Measurements from ENCODE around the gene VMP1. TPM values are rescaled to one million over a fixed set of nuclear protein-coding genes. Genes with fewer than 3 reads are reported as not detected.

Gene VMP1
- total and polyA plus RNA-seq, 2 of the 13 experiments (the other 11 are each of a cell fraction or from before 2014, with no cell fraction given) = 186 to 271 TPM

GRCh38 chr17:59666235-59666634 lies 41.2 kb upstream of the VMP1 start:
- 96% methylated on average over 5 of the region's 5 CpGs for WGBS (ENCODE audit: low lambda C conversion rate)
- TF ChIP-seq ATF1 (CRISPR knock-in tag; IDR thresholded peaks at IDR 0.05) = no peak
- peak; percentile 59 for TF ChIP-seq RBM22 (optimal IDR thresholded peaks at IDR 0.05; ENCODE audit: low read length)

GRCh38 chr17:59668816-59669215 lies 38.6 kb upstream of the VMP1 start:
- Histone ChIP-seq H3K36me3 (replicated peaks in 1 of 2; ENCODE audit: control insufficient read depth in 1 of 2, insufficient read depth in 2 of 2, low read length in 2 of 2) (peaks cover 33 to 88% of the 10 kb centered on the region in 2 experiments), H3K27ac (ENCODE audit: extremely low read length, insufficient read depth, low read length) (no peak overlapping the region), H3K4me3 (replicated peaks in 1 of 3; ENCODE audit: insufficient read depth in 1 of 3, low read depth in 2 of 3, low read length in 3 of 3) (no peak overlapping the region), H3K27me3 (ENCODE audit: control insufficient read depth in 1 of 2, insufficient read depth in 2 of 2, low read length in 2 of 2) (no peaks in the 10 kb centered on the region), H4K20me1 (ENCODE audit: insufficient read depth, low read length) (0 out of 2 replicates have a peak, but pooled peaks cover 3% of the 10 kb centered on the region), H3K9ac (ENCODE audit: insufficient read depth, low read depth, low read length) (no peak overlapping the region), H3K9me3 (ENCODE audit: low read length) (no peaks in the 10 kb centered on the region), H3K79me2 (ENCODE audit: insufficient read depth, low read length) (peaks cover 2% of the 10 kb centered on the region), H3K4me1 (ENCODE audit: insufficient read depth, low read length) (peaks cover 14% of the 10 kb centered on the region), H2AFZ (ENCODE audit: low read length) (no peak overlapping the region), H3K4me2 (ENCODE audit: low read depth, low read length) (no peak overlapping the region)
- no peak for DNase-seq (ENCODE audit: low spot score)
- ChIA-PET CTCF (ENCODE audit: low intra/inter-chr PET ratio, low total read pairs) (no interaction called here), POLR2A (no interaction called here)
- in situ Hi-C loops (cut with HindIII; ENCODE audit: extremely low pct_ligation_motif_present, low pct_unique_long_range_greater_than_20kb) = no loop called here
- intact Hi-C loops (cut with micrococcal nuclease; ENCODE audit: unreplicated experiment) = no loop called here
- 96% methylated on average over 3 of the region's 3 CpGs for WGBS (ENCODE audit: low lambda C conversion rate)
- FAIRE-seq = no peak
- no peak for ATAC-seq
- BruUV-seq (replicated peaks) = no TSS peak
- no peak for TF ChIP-seq PLSCR1 (CRISPR knock-in tag; IDR thresholded peaks at IDR 0.05; ENCODE audit: borderline replicate concordance)

More at GRCh38 chr17:59666235-59666634, 41.2 kb upstream of the VMP1 start:
- Histone ChIP-seq H4K20me1 (ENCODE audit: insufficient read depth, low read length) (peaks cover 3% of the 10 kb centered on the region; the same call in 1 of the 2 replicates), H3K36me3 (replicated peaks in 1 of 2; ENCODE audit: control insufficient read depth in 1 of 2, insufficient read depth in 2 of 2, low read length in 2 of 2) (peaks cover 34 to 95% of the 10 kb centered on the region in 2 experiments), H3K27me3 (ENCODE audit: control insufficient read depth in 1 of 2, insufficient read depth in 2 of 2, low read length in 2 of 2) (no peaks in the 10 kb centered on the region), H3K27ac (ENCODE audit: extremely low read length, insufficient read depth, low read length) (no peak overlapping the region), H3K4me1 (ENCODE audit: insufficient read depth, low read length) (peaks cover 14% of the 10 kb centered on the region), H3K9me3 (ENCODE audit: low read length) (no peaks in the 10 kb centered on the region), H3K4me3 (replicated peaks in 1 of 3; ENCODE audit: insufficient read depth in 1 of 3, low read depth in 2 of 3, low read length in 3 of 3) (no peak overlapping the region), H3K79me2 (ENCODE audit: insufficient read depth, low read length) (peaks cover under 1% of the 10 kb centered on the region), H3K9ac (ENCODE audit: insufficient read depth, low read depth, low read length) (no peak overlapping the region), H3K4me2 (ENCODE audit: low read depth, low read length) (no peak overlapping the region), H2AFZ (ENCODE audit: low read length) (no peak overlapping the region)
- ATAC-seq = no peak
- no peak for DNase-seq (ENCODE audit: low spot score)
- in situ Hi-C loops (cut with HindIII; ENCODE audit: extremely low pct_ligation_motif_present, low pct_unique_long_range_greater_than_20kb) = no loop called here
- no TSS peak for BruUV-seq (replicated peaks)
- CTCF ChIA-PET (ENCODE audit: low intra/inter-chr PET ratio, low total read pairs) = no interaction called here
- POLR2A ChIA-PET = no interaction called here
- FAIRE-seq = no peak
- intact Hi-C loops (cut with micrococcal nuclease; ENCODE audit: unreplicated experiment) = no loop called here
